Measurements from ENCODE around the gene PRKCE. TPM values are rescaled to one million over a fixed set of nuclear protein-coding genes. Genes with fewer than 3 reads are reported as not detected.

The PRKCE gene
- total RNA-seq, 2 experiments from 2014 or later = 17.0 to 42.1 TPM

DNA sequence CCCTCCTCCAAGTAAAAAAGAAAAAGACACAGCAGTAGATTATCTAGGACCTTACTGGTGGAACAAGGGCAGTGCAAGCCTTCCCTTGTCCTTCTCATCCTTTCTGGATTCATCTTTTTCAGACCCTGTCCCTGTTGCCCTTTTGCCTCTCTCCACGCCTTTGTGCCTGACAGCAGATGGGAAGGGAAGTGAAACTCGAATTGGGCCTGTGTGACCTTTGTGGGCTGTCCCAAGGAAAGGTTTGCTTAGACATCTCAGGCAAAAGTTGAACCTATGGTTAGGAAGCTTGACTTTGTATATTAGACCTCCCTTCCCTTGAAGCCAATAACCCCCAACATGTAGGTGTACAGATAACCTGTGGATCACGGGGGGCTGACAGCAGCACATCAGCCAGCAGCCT lies 185.3 kb downstream of the PRKCE start:
- POLR2A ChIA-PET = interaction anchor here (0.5 to 1.7 kb wide), 5 partner anchors 8 to 191 kb away, joined by 3 to 6 read pairs (median 4); no protein-coding TSS in a partner anchor
- BruUV-seq (replicated peaks) = no TSS peak
- peak overlapping the region; percentile 49 for H3K4me3 ChIP-seq (ENCODE audit: low read depth, low read length, poor library complexity, severe bottlenecking)
- no peaks in the 10 kb centered on the region for H3K9me2 ChIP-seq (ENCODE audit: insufficient read depth, low read length)
- intact Hi-C loops (cut with micrococcal nuclease; ENCODE audit: unreplicated experiment) = loop anchor here (1.0 to 5.0 kb wide), 6 partner anchors 58 to 379 kb away; partner anchors contain the start of gene PRKCE
- H3K9me3 ChIP-seq (ENCODE audit: low read length) = no peaks in the 10 kb centered on the region
- TF ChIP-seq, protein P1, sequence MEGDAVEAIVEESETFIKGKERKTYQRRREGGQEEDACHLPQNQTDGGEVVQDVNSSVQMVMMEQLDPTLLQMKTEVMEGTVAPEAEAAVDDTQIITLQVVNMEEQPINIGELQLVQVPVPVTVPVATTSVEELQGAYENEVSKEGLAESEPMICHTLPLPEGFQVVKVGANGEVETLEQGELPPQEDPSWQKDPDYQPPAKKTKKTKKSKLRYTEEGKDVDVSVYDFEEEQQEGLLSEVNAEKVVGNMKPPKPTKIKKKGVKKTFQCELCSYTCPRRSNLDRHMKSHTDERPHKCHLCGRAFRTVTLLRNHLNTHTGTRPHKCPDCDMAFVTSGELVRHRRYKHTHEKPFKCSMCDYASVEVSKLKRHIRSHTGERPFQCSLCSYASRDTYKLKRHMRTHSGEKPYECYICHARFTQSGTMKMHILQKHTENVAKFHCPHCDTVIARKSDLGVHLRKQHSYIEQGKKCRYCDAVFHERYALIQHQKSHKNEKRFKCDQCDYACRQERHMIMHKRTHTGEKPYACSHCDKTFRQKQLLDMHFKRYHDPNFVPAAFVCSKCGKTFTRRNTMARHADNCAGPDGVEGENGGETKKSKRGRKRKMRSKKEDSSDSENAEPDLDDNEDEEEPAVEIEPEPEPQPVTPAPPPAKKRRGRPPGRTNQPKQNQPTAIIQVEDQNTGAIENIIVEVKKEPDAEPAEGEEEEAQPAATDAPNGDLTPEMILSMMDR (conservative IDR thresholded peaks at IDR 0.05; ENCODE audit: low read length) = 0 out of 2 replicates have a peak, but pooled peaks have one; percentile 8
- no peak for TF ChIP-seq EZH2phosphoT487 (IDR thresholded peaks at IDR 0.05; ENCODE audit: borderline replicate concordance, low read depth, low read length)
- H3K4me2 ChIP-seq (ENCODE audit: low read length) = peak overlapping the region; percentile 71
- peak overlapping the region; percentile 4; the same call in 1 of the 2 replicates for H2AFZ ChIP-seq (ENCODE audit: low read length)
- H3K79me2 ChIP-seq (ENCODE audit: insufficient read depth, low read depth, low read length) = no peaks in the 10 kb centered on the region
- H3K27ac ChIP-seq (ENCODE audit: low read depth, low read length, poor library complexity, severe bottlenecking) = peak overlapping the region; percentile 83
- CTCF ChIA-PET (ENCODE audit: unreplicated experiment) = interaction anchor here (1.0 kb wide), 3 partner anchors 12 to 113 kb away, joined by 3 read pairs; no protein-coding TSS in a partner anchor
- DNase-seq (ENCODE audit: low spot score) = peak; percentile 75
- no peaks in the 10 kb centered on the region for H4K20me1 ChIP-seq (ENCODE audit: insufficient read depth, low read length)
- peaks cover 57% of the 10 kb centered on the region for H3K4me1 ChIP-seq (ENCODE audit: insufficient read depth, low read length, poor library complexity, severe bottlenecking)
- H3K36me3 ChIP-seq (ENCODE audit: insufficient read depth, low read length) = no peaks in the 10 kb centered on the region

- Histone ChIP-seq H3K9me2 (ENCODE audit: insufficient read depth, low read length) (no peaks in the 10 kb centered on the region), H3K36me3 (ENCODE audit: insufficient read depth, low read length) (no peaks in the 10 kb centered on the region), H3K4me2 (ENCODE audit: low read length) (peak overlapping the region; percentile 71), H3K9me3 (ENCODE audit: low read length) (no peaks in the 10 kb centered on the region), H3K4me3 (ENCODE audit: low read depth, low read length, poor library complexity, severe bottlenecking) (no peak overlapping the region), H3K79me2 (ENCODE audit: insufficient read depth, low read depth, low read length) (no peaks in the 10 kb centered on the region), H4K20me1 (ENCODE audit: insufficient read depth, low read length) (no peaks in the 10 kb centered on the region), H3K4me1 (ENCODE audit: insufficient read depth, low read length, poor library complexity, severe bottlenecking) (peaks cover 68% of the 10 kb centered on the region), H2AFZ (ENCODE audit: low read length) (peak overlapping the region; percentile 4; the same call in 1 of the 2 replicates), H3K27ac (ENCODE audit: low read depth, low read length, poor library complexity, severe bottlenecking) (peak overlapping the region; percentile 83)
- TF ChIP-seq EZH2phosphoT487 (IDR thresholded peaks at IDR 0.05; ENCODE audit: borderline replicate concordance, low read depth, low read length) = no peak
- TF ChIP-seq, protein P1 (conservative IDR thresholded peaks at IDR 0.05; ENCODE audit: low read length) = no peak
- DNase-seq (ENCODE audit: low spot score) = no peak
- no TSS peak for BruUV-seq (replicated peaks)
- POLR2A ChIA-PET = interaction anchor here (0.6 kb wide), 1 partner anchor 343 kb away, joined by 3 read pairs; no protein-coding TSS in a partner anchor
- CTCF ChIA-PET (ENCODE audit: unreplicated experiment) = no interaction called here
- intact Hi-C loops (cut with micrococcal nuclease; ENCODE audit: unreplicated experiment) = loop anchor here (2.0 to 5.0 kb wide), 2 partner anchors 59 to 381 kb away; no protein-coding TSS in a partner anchor
Measured at GRCh38 chr2:45837812-45838341, 186.4 kb downstream of the PRKCE start.

Data from OCI-LY7 (cell line).